Left lung (tissue), 10 donors: ENCODE results near the gene RCAN3. TPM values are rescaled to one million over a fixed set of nuclear protein-coding genes. Genes with fewer than 3 reads are reported as not detected.

Source experiments
- ATAC-seq: fragments of 200-7000 bp; cut with Tn5 transposase; one replicate; pipeline ENCODE4 v1.9.1; 2020; ENCODE audit warnings: moderate library complexity
- DNase-seq, 4 donors: peaks; one replicate each; pipeline ENCODE4 v3.0.0-alpha.2; 2013 to 2020
- H3K27ac ChIP-seq, 2 donors: fragments of 200-600 bp; sonication (generic) in 1 of 2; one replicate each; pipeline versions ENCODE4 v1.5.0 to v1.8.0; 2020 to 2021
- H3K27me3 ChIP-seq, 2 donors: fragments of 200-600 bp; sonication (generic) in 1 of 2; one replicate each; pipeline versions ENCODE4 v1.5.0 to v1.8.0; 2020 to 2021
- H3K36me3 ChIP-seq, 2 donors: fragments of 200-600 bp; sonication (generic) in 1 of 2; one replicate each; pipeline versions ENCODE4 v1.5.0 to v1.8.0; 2020 to 2021
- H3K4me1 ChIP-seq, 2 donors: fragments of 200-600 bp; one replicate each; pipeline ENCODE4 v1.8.0; 2021
- H3K4me3 ChIP-seq, 2 donors: fragments of 200-600 bp; sonication (generic) in 1 of 2; one replicate each; pipeline versions ENCODE4 v1.5.0 to v1.8.0; 2020 to 2021; ENCODE audit warnings: mild to moderate bottlenecking in 1 of 2
- H3K9me3 ChIP-seq, 2 donors: fragments of 200-600 bp; sonication (generic) in 1 of 2; one replicate each; pipeline versions ENCODE4 v1.5.0 to v1.8.0; 2020 to 2021
- CTCF ChIP-seq, 2 donors: fragments of 200-600 bp; sonication (generic) in 1 of 2; IDR thresholded peaks; one replicate each; pipeline versions ENCODE4 v1.5.0 to v1.8.0; 2021; ENCODE audit warnings: antibody characterized with exemption in 2 of 2
- intact Hi-C, 2 donors: fragments of 100-400 bp; cut with DNase I; formaldehyde crosslinking; loops; one replicate each; pipeline versions ENCODE4 v1.11.2 to v1.14.2; 2022
- polyA plus RNA-seq, 6 donors: library from polyadenylated mRNA; unstranded; fragments of 120-200 nt; gene quantifications; one replicate each; pipeline ENCODE4 v1.2.1, GENCODE V29; 2013; ENCODE audit not compliant: insufficient read length in 6 of 6
- total RNA-seq, 2 donors: library from RNA; stranded (reverse); fragmentation: NEBNext Ultra II Directional; extraction: Animal tissue kit (Norgen Biotek cat#: 25700); gene quantifications; one replicate each; pipeline ENCODE4 v1.2.1, GENCODE V29; 2021
- donor health status: DM: no; HTN: yes; CAD: no.
- donor health status: DM: no; HTN: no; CAD: no.

Gene RCAN3
- total and polyA plus RNA-seq, 8 donors = 8.1 to 15.1 (median 10.9) TPM

GRCh38 chr1:24500448-24501048 lies 2.1 kb upstream of the RCAN3 start:
- TF ChIP-seq CTCF (IDR thresholded peaks at IDR 0.05) = no peak
- Histone ChIP-seq H3K36me3 (no peaks in the 10 kb centered on the region), H3K9me3 (no peaks in the 10 kb centered on the region), H3K27me3 (peaks cover 0 to 21% of the 10 kb centered on the region in 2 donors), H3K4me3 (no peak overlapping the region), H3K27ac (no peak overlapping the region), H3K4me1 (peaks cover 0 to 24% of the 10 kb centered on the region in 2 donors)
- DNase-seq (no peak), ATAC-seq (no peak)
- intact Hi-C loops = no loop called here

- intact Hi-C loops = no loop called here
- DNase-seq (peak in 1 of 4 donors; percentile 42), ATAC-seq (no peak)
- Histone ChIP-seq H3K27me3 (peaks cover 0 to 11% of the 10 kb centered on the region in 2 donors), H3K4me3 (peak overlapping the region; percentile 55 to 60), H3K4me1 (peaks cover 0 to 24% of the 10 kb centered on the region in 2 donors), H3K27ac (peak overlapping the region; percentile 81 to 85), H3K9me3 (no peaks in the 10 kb centered on the region), H3K36me3 (no peaks in the 10 kb centered on the region)
- TF ChIP-seq CTCF (IDR thresholded peaks at IDR 0.05) = no peak
Measured at GRCh38 chr1:24501371-24502064, 1.1 kb upstream of the RCAN3 start.

GRCh38 chr1:24502065-24502708 lies 449 bp upstream of the RCAN3 start:
- ATAC-seq (peak; percentile 82), DNase-seq (peak; percentile 66 to 91 (median 82))
- no peaks in the 10 kb centered on the region for H3K9me3 ChIP-seq
- peaks cover 0 to 10% of the 10 kb centered on the region in 2 donors for H3K27me3 ChIP-seq
- H3K4me1 ChIP-seq = peaks cover 0 to 24% of the 10 kb centered on the region in 2 donors
- H3K36me3 ChIP-seq = no peaks in the 10 kb centered on the region
- peak overlapping the region; percentile 55 to 60 for H3K4me3 ChIP-seq
- TF ChIP-seq CTCF (IDR thresholded peaks at IDR 0.05) = no peak
- intact Hi-C loops = no loop called here
- H3K27ac ChIP-seq = peak overlapping the region; percentile 81 to 85

- Histone ChIP-seq H3K27me3 (peaks cover 0 to 10% of the 10 kb centered on the region in 2 donors), H3K27ac (peak overlapping the region in 1 of 2 donors; percentile 81), H3K9me3 (no peaks in the 10 kb centered on the region), H3K36me3 (no peaks in the 10 kb centered on the region), H3K4me3 (peak overlapping the region; percentile 55 to 60), H3K4me1 (peaks cover 0 to 24% of the 10 kb centered on the region in 2 donors)
- intact Hi-C loops = no loop called here
- peak; percentile 1 for ATAC-seq
- TF ChIP-seq CTCF (IDR thresholded peaks at IDR 0.05) = no peak
- DNase-seq = peak in 1 of 4 donors; percentile 76
Measured at GRCh38 chr1:24503059-24503751, 569 bp downstream of the RCAN3 start.
